Measurements from ENCODE around the gene FHL2. TPM values are rescaled to one million over a fixed set of nuclear protein-coding genes. Genes with fewer than 3 reads are reported as not detected.

The FHL2 gene
- total and polyA plus RNA-seq, 2 of the 13 experiments (the other 11 are each of a cell fraction or from before 2014, with no cell fraction given) = 1.9 to 74.8 TPM

- TF ChIP-seq PITX1 (CRISPR knock-in tag; IDR thresholded peaks at IDR 0.05) = no peak
Measured at GRCh38 chr2:105428387-105429018, 29.7 kb upstream of the FHL2 start (continued).

GRCh38 chr2:105427485-105427884 lies 28.6 kb upstream of the FHL2 start:
- no peaks in the 10 kb centered on the region for H4K20me1 ChIP-seq (ENCODE audit: insufficient read depth, low read length)
- peaks cover 13% of the 10 kb centered on the region; the same call in 1 of the 2 replicates for H3K4me1 ChIP-seq (ENCODE audit: insufficient read depth, low read length)
- FAIRE-seq (no peak), ATAC-seq (no peak), DNase-seq (ENCODE audit: low spot score) (no peak)
- no peak overlapping the region for H3K4me3 ChIP-seq (replicated peaks in 1 of 3; ENCODE audit: insufficient read depth in 1 of 3, low read depth in 2 of 3, low read length in 3 of 3)
- TF ChIP-seq PAWR (CRISPR knock-in tag; IDR thresholded peaks at IDR 0.05; ENCODE audit: borderline replicate concordance) = no peak
- TF ChIP-seq ZNF549 (CRISPR knock-in tag; IDR thresholded peaks at IDR 0.05) = no peak
- no peak for TF ChIP-seq RXRB (CRISPR knock-in tag; IDR thresholded peaks at IDR 0.05; ENCODE audit: borderline replicate concordance)
- TF ChIP-seq SOX6 (IDR thresholded peaks at IDR 0.05) = no peak
- TF ChIP-seq SOX6 (CRISPR knock-in tag; IDR thresholded peaks at IDR 0.05) = peak; percentile 22; the same call in 1 of the 2 replicates
- no peak for TF ChIP-seq LCORL (IDR thresholded peaks at IDR 0.05)
- no peak for TF ChIP-seq LCORL (CRISPR knock-in tag; IDR thresholded peaks at IDR 0.05)
- TF ChIP-seq AGO1 (IDR thresholded peaks at IDR 0.05; ENCODE audit: low read depth, low read length, poor library complexity, severe bottlenecking) = no peak
- TF ChIP-seq ZBTB40 (IDR thresholded peaks at IDR 0.05) = no peak
- TF ChIP-seq ZBTB40 (CRISPR knock-in tag; IDR thresholded peaks at IDR 0.05) = peak; percentile 87
- no peak for TF ChIP-seq ZNF749 (CRISPR knock-in tag; IDR thresholded peaks at IDR 0.05; ENCODE audit: borderline replicate concordance)
- TF ChIP-seq FOXA1 (IDR thresholded peaks at IDR 0.05) = no peak
- no peak for TF ChIP-seq FOXA1 (CRISPR knock-in tag; IDR thresholded peaks at IDR 0.05)
- no peak for TF ChIP-seq HOXD1 (CRISPR knock-in tag; IDR thresholded peaks at IDR 0.05)
- no peak for TF ChIP-seq ZNF180 (CRISPR knock-in tag; IDR thresholded peaks at IDR 0.05; ENCODE audit: borderline replicate concordance, low read depth)
- TF ChIP-seq ZC3H4 (CRISPR knock-in tag; IDR thresholded peaks at IDR 0.05; ENCODE audit: borderline replicate concordance) = no peak
- H3K36me3 ChIP-seq (replicated peaks in 1 of 2; ENCODE audit: control insufficient read depth in 1 of 2, insufficient read depth in 2 of 2, low read length in 2 of 2) = no peaks in the 10 kb centered on the region
- H2AFZ ChIP-seq (ENCODE audit: low read length) = no peak overlapping the region
- ChIA-PET POLR2A (no interaction called here), CTCF (ENCODE audit: low intra/inter-chr PET ratio, low total read pairs) (no interaction called here)
- BruUV-seq (replicated peaks) = no TSS peak
- H3K27me3 ChIP-seq (ENCODE audit: control insufficient read depth in 1 of 2, insufficient read depth in 2 of 2, low read length in 2 of 2) = peaks cover 4 to 23% of the 10 kb centered on the region in 2 experiments
- intact Hi-C loops (cut with micrococcal nuclease; ENCODE audit: unreplicated experiment) (no loop called here), in situ Hi-C loops (cut with HindIII; ENCODE audit: extremely low pct_ligation_motif_present, low pct_unique_long_range_greater_than_20kb) (no loop called here)
- no peaks in the 10 kb centered on the region for H3K9me3 ChIP-seq (ENCODE audit: low read length)
- H3K79me2 ChIP-seq (ENCODE audit: insufficient read depth, low read length) = no peaks in the 10 kb centered on the region
- no peak overlapping the region for H3K27ac ChIP-seq (ENCODE audit: extremely low read length, insufficient read depth, low read length)
- WGBS (ENCODE audit: low lambda C conversion rate) = 6% methylated on average over 4 of the region's 4 CpGs
- no peak overlapping the region for H3K4me2 ChIP-seq (ENCODE audit: low read depth, low read length)
- H3K9ac ChIP-seq (ENCODE audit: insufficient read depth, low read depth, low read length) = no peak overlapping the region

Measured in HepG2 (cell line).